ENCODE data around the gene CXCL14.

Gene CXCL14

GRCh38 chr5:135596788-135597187, 18.0 kb upstream of the CXCL14 start:
- Histone ChIP-seq H3K9me3 (ENCODE audit: insufficient read depth, low read length, severe bottlenecking) (no peaks in the 10 kb centered on the region), H3K4me1 (ENCODE audit: insufficient read depth, low read length) (no peaks in the 10 kb centered on the region), H3K79me2 (ENCODE audit: insufficient read depth, low read length) (no peaks in the 10 kb centered on the region), H3K9ac (ENCODE audit: low read depth, low read length) (no peak overlapping the region), H3K27me3 (ENCODE audit: insufficient read depth, low read length, poor library complexity) (peaks cover 22% of the 10 kb centered on the region), H3K36me3 (ENCODE audit: insufficient read depth, low read length) (no peaks in the 10 kb centered on the region), H3K4me2 (ENCODE audit: insufficient read depth, low read length) (no peak overlapping the region), H4K20me1 (ENCODE audit: insufficient read depth, low read length) (peaks cover 6% of the 10 kb centered on the region; the same call in 1 of the 2 replicates), H3K4me3 (ENCODE audit: low read depth in 1 of 2, low read length in 2 of 2) (no peak overlapping the region), H3K27ac (ENCODE audit: low read length) (no peak overlapping the region), H2AFZ (ENCODE audit: low read depth, low read length) (no peak overlapping the region)
- ATAC-seq (ENCODE audit: insufficient read depth, low read depth) = no peak
- no peak for DNase-seq
- TF ChIP-seq, protein P1, sequence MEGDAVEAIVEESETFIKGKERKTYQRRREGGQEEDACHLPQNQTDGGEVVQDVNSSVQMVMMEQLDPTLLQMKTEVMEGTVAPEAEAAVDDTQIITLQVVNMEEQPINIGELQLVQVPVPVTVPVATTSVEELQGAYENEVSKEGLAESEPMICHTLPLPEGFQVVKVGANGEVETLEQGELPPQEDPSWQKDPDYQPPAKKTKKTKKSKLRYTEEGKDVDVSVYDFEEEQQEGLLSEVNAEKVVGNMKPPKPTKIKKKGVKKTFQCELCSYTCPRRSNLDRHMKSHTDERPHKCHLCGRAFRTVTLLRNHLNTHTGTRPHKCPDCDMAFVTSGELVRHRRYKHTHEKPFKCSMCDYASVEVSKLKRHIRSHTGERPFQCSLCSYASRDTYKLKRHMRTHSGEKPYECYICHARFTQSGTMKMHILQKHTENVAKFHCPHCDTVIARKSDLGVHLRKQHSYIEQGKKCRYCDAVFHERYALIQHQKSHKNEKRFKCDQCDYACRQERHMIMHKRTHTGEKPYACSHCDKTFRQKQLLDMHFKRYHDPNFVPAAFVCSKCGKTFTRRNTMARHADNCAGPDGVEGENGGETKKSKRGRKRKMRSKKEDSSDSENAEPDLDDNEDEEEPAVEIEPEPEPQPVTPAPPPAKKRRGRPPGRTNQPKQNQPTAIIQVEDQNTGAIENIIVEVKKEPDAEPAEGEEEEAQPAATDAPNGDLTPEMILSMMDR (IDR thresholded peaks at IDR 0.05; ENCODE audit: borderline replicate concordance, extremely low read depth, low read length, poor library complexity, severe bottlenecking) = no peak
- TF ChIP-seq EZH2 (IDR thresholded peaks at IDR 0.05; ENCODE audit: borderline replicate concordance, low read depth, low read length, severe bottlenecking) = no peak

DNA sequence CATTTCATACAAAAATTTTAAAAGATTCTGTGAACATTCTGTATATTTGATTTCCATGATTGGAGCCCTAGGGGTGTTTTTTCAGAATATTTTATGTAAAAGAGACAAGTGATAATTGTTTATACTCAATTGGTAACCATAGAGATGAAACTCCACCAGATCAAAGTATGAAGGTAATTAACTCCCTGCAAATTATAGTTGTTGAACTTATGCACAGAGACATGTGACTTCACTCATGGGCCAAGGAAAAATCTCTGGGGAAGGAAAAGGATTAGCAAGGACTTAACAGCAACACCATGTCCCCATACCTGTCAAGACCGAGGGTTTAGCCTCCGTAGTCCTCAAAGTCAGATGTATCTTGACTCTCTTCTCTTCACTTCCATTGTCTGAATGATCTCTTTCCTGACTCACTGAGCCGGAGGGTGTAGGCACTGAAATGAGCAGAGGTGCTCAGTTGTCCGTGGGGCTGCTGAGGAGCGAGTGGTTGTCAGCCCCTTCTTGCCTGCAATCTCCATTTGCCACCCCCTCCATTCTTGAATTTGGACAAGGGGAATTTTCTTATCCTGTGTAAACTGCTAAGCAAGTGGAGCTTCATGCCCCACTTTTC, 17.5 kb upstream of the CXCL14 start:
- H4K20me1 ChIP-seq (ENCODE audit: insufficient read depth, low read length) = peaks cover 8% of the 10 kb centered on the region; the same call in 1 of the 2 replicates
- no peak overlapping the region for H3K4me2 ChIP-seq (ENCODE audit: insufficient read depth, low read length)
- H3K27me3 ChIP-seq (ENCODE audit: insufficient read depth, low read length, poor library complexity) = peaks cover 27% of the 10 kb centered on the region
- ATAC-seq (ENCODE audit: insufficient read depth, low read depth) = no peak
- no peaks in the 10 kb centered on the region for H3K79me2 ChIP-seq (ENCODE audit: insufficient read depth, low read length)
- no peak for DNase-seq
- TF ChIP-seq, protein P1 (IDR thresholded peaks at IDR 0.05; ENCODE audit: borderline replicate concordance, extremely low read depth, low read length, poor library complexity, severe bottlenecking) = no peak
- no peak for TF ChIP-seq EZH2 (IDR thresholded peaks at IDR 0.05; ENCODE audit: borderline replicate concordance, low read depth, low read length, severe bottlenecking)
- no peak overlapping the region for H2AFZ ChIP-seq (ENCODE audit: low read depth, low read length)
- no peaks in the 10 kb centered on the region for H3K4me1 ChIP-seq (ENCODE audit: insufficient read depth, low read length)
- no peak overlapping the region for H3K9ac ChIP-seq (ENCODE audit: low read depth, low read length)
- H3K27ac ChIP-seq (ENCODE audit: low read length) = no peak overlapping the region
- H3K4me3 ChIP-seq (ENCODE audit: low read depth in 1 of 2, low read length in 2 of 2) = no peak overlapping the region
- no peaks in the 10 kb centered on the region for H3K9me3 ChIP-seq (ENCODE audit: insufficient read depth, low read length, severe bottlenecking)
- H3K36me3 ChIP-seq (ENCODE audit: insufficient read depth, low read length) = no peaks in the 10 kb centered on the region

GRCh38 chr5:135594416-135594960, 15.7 kb upstream of the CXCL14 start:
- no peak for ATAC-seq (ENCODE audit: insufficient read depth, low read depth)
- H3K27ac ChIP-seq (ENCODE audit: low read length) = no peak overlapping the region
- peaks cover 28% of the 10 kb centered on the region for H3K27me3 ChIP-seq (ENCODE audit: insufficient read depth, low read length, poor library complexity)
- H3K9me3 ChIP-seq (ENCODE audit: insufficient read depth, low read length, severe bottlenecking) = no peaks in the 10 kb centered on the region
- H3K4me1 ChIP-seq (ENCODE audit: insufficient read depth, low read length) = no peaks in the 10 kb centered on the region
- no peak for TF ChIP-seq EZH2 (IDR thresholded peaks at IDR 0.05; ENCODE audit: borderline replicate concordance, low read depth, low read length, severe bottlenecking)
- TF ChIP-seq, protein P1 (IDR thresholded peaks at IDR 0.05; ENCODE audit: borderline replicate concordance, extremely low read depth, low read length, poor library complexity, severe bottlenecking) = no peak
- H3K4me3 ChIP-seq (ENCODE audit: low read depth in 1 of 2, low read length in 2 of 2) = no peak overlapping the region
- no peaks in the 10 kb centered on the region for H3K79me2 ChIP-seq (ENCODE audit: insufficient read depth, low read length)
- H3K9ac ChIP-seq (ENCODE audit: low read depth, low read length) = no peak overlapping the region
- H2AFZ ChIP-seq (ENCODE audit: low read depth, low read length) = no peak overlapping the region
- no peak for DNase-seq
- H3K4me2 ChIP-seq (ENCODE audit: insufficient read depth, low read length) = no peak overlapping the region
- H4K20me1 ChIP-seq (ENCODE audit: insufficient read depth, low read length) = peaks cover 9% of the 10 kb centered on the region; the same call in 1 of the 2 replicates
- H3K36me3 ChIP-seq (ENCODE audit: insufficient read depth, low read length) = no peaks in the 10 kb centered on the region

Data from DND-41 (cell line).